Keratinocyte (primary cell): ENCODE measurements around the gene TGM1. TPM values are rescaled to one million over a fixed set of nuclear protein-coding genes. Genes with fewer than 3 reads are reported as not detected.

Experiments used
- DNase-seq: peaks from one replicate; pipeline ENCODE4 v3.0.0-alpha.2; 2011; ENCODE audit warnings: low read depth, missing footprints, low spot score
- FAIRE-seq: peaks from 2 replicates; lab custom pipeline; 2011; peaks lifted over from hg19 to GRCh38; lab: Jason Lieb, UNC
- H2AFZ ChIP-seq: 2 replicates; pipeline ENCODE4 v1.6.0; 2012; ENCODE audit warnings: low read length, control low read depth, inconsistent platforms; ENCODE audit not compliant: control insufficient read depth
- H3K27ac ChIP-seq: 2 replicates; pipeline ENCODE4 v1.5.1; 2011; ENCODE audit warnings: low read length; ENCODE audit not compliant: control insufficient read depth, insufficient read depth
- H3K27me3 ChIP-seq: 3 replicates; pipeline ENCODE4 v1.6.0; 2011; ENCODE audit warnings: low read length; ENCODE audit not compliant: control insufficient read depth, insufficient read depth; ENCODE audit errors: extremely low read depth
- H3K36me3 ChIP-seq, 2 experiments: 2 replicates in 1 of 2; 3 replicates in 1 of 2; pipeline ENCODE4 v1.5.1; 2011; ENCODE audit warnings: low read length in 2 of 2, mild to moderate bottlenecking in 1 of 2; ENCODE audit not compliant: control insufficient read depth in 2 of 2, insufficient read depth in 2 of 2; ENCODE audit errors: extremely low read depth in 1 of 2
- H3K4me1 ChIP-seq: 3 replicates; pipeline ENCODE4 v1.5.1; 2011; ENCODE audit warnings: low read length; ENCODE audit not compliant: control insufficient read depth, insufficient read depth; ENCODE audit errors: extremely low read depth
- H3K4me2 ChIP-seq: 3 replicates; pipeline ENCODE4 v1.6.0; 2011; ENCODE audit warnings: low read depth, low read length; ENCODE audit not compliant: control insufficient read depth, insufficient read depth; ENCODE audit errors: extremely low read depth
- H3K4me3 ChIP-seq, 3 experiments: fragments of 200-600 bp in 1 of 3; sonication (generic) in 1 of 3; 2 replicates in 2 of 3; 3 replicates in 1 of 3; pipeline ENCODE4 v1.5.1; 2011 to 2016; ENCODE audit warnings: low read length in 3 of 3, mild to moderate bottlenecking in 3 of 3, control low read depth in 2 of 3, inconsistent platforms in 1 of 3, low read depth in 1 of 3, mixed read lengths in 1 of 3, mixed run types in 1 of 3, moderate library complexity in 1 of 3; ENCODE audit not compliant: control insufficient read depth in 2 of 3, insufficient read depth in 2 of 3; ENCODE audit errors: extremely low read depth in 1 of 3
- H3K79me2 ChIP-seq: 2 replicates; pipeline ENCODE4 v1.6.0; 2012; ENCODE audit warnings: low read length; ENCODE audit not compliant: control insufficient read depth, insufficient read depth
- H3K9ac ChIP-seq: 3 replicates; pipeline ENCODE4 v1.6.0; 2011; ENCODE audit warnings: low read length; ENCODE audit not compliant: control insufficient read depth, insufficient read depth; ENCODE audit errors: extremely low read depth
- H3K9me1 ChIP-seq: 3 replicates; pipeline ENCODE4 v1.6.0; 2011; ENCODE audit warnings: low read length; ENCODE audit not compliant: control insufficient read depth, insufficient read depth; ENCODE audit errors: extremely low read depth
- H3K9me3 ChIP-seq: 2 replicates; pipeline ENCODE4 v1.5.1; 2012; ENCODE audit warnings: low read depth, low read length; ENCODE audit not compliant: control insufficient read depth
- H4K20me1 ChIP-seq: 3 replicates; pipeline ENCODE4 v1.6.0; 2011; ENCODE audit warnings: low read length; ENCODE audit not compliant: control insufficient read depth, insufficient read depth; ENCODE audit errors: extremely low read depth
- CTCF ChIP-seq, 3 experiments: IDR thresholded peaks in 1 of 3; conservative IDR thresholded peaks in 1 of 3; optimal IDR thresholded peaks in 1 of 3; 2 replicates in 2 of 3; 3 replicates in 1 of 3; pipeline versions ENCODE3 to v1.5.1; 2011; ENCODE audit warnings: low read length in 3 of 3, mild to moderate bottlenecking in 3 of 3, moderate library complexity in 2 of 3, control low read depth in 1 of 3, inconsistent platforms in 1 of 3; ENCODE audit not compliant: insufficient read depth in 2 of 3; ENCODE audit errors: extremely low read depth in 1 of 3
- EZH2 ChIP-seq: IDR thresholded peaks from one replicate; pipeline ENCODE4 v1.6.1; 2012; ENCODE audit warnings: inconsistent platforms, mild to moderate bottlenecking, low read length, moderate library complexity
- dilution Hi-C: fragments of 300-500 bp; cut with MboI; formaldehyde crosslinking; loops from one replicate; pipeline ENCODE4 v1.7.0; 2020; ENCODE audit warnings: low sequenced_read_pairs; ENCODE audit not compliant: extremely low pct_ligation_motif_present
- polyA plus RNA-seq, 5 experiments: library from polyadenylated mRNA; depleted of rRNA in 3 of 5; stranded (reverse) in 3 of 5; stranded (forward) in 1 of 5; unstranded in 1 of 5; fragments of >200 nt; gene quantifications; 1 replicate in 1 of 5; 2 replicates in 3 of 5; 3 replicates in 1 of 5; pipeline versions ENCODE4 v1.2.1 to v1.2.3, GENCODE V29; 2011 to 2012; ENCODE audit warnings: missing spikeins in 2 of 5, low read depth in 1 of 5, low replicate concordance in 1 of 5

Gene TGM1
- polyA plus RNA-seq, 1 donor (not counting 4 experiments of a cell fraction or from before 2014, with no cell fraction given) = 16.1 TPM

GRCh38 chr14:24304019-24304387 lies 41.0 kb upstream of the TGM1 start:
- no peak for TF ChIP-seq EZH2
- TF ChIP-seq CTCF (optimal IDR thresholded peaks at IDR 0.05 in 1 of 3, IDR thresholded peaks at IDR 0.05 in 1 of 3, conservative IDR thresholded peaks at IDR 0.05 in 1 of 3; ENCODE audit: extremely low read depth in 1 of 3, insufficient read depth in 2 of 3, low read length in 3 of 3) = no peak
- dilution Hi-C loops = no loop called here
- Histone ChIP-seq H3K9me1 (no peaks in the 10 kb centered on the region), H3K4me3 (no peak overlapping the region), H3K36me3 (peaks cover 49 to 62% of the 10 kb centered on the region in 2 experiments), H4K20me1 (no peaks in the 10 kb centered on the region), H3K27me3 (no peaks in the 10 kb centered on the region), H3K79me2 (peaks cover 24% of the 10 kb centered on the region), H2AFZ (no peak overlapping the region), H3K9ac (no peak overlapping the region), H3K27ac (no peak overlapping the region), H3K9me3 (no peaks in the 10 kb centered on the region), H3K4me2 (no peak overlapping the region), H3K4me1 (peaks cover 16% of the 10 kb centered on the region)
- DNase-seq (no peak), FAIRE-seq (no peak)

- FAIRE-seq (no peak), DNase-seq (no peak)
- Histone ChIP-seq H3K27ac (peak overlapping the region; percentile 93), H4K20me1 (no peaks in the 10 kb centered on the region), H3K9me1 (no peaks in the 10 kb centered on the region), H3K4me1 (peaks cover 37% of the 10 kb centered on the region), H3K4me2 (peak overlapping the region; percentile 86), H3K9ac (peak overlapping the region; percentile 95), H3K27me3 (no peaks in the 10 kb centered on the region), H3K4me3 (peak overlapping the region; percentile 58 to 94 (median 80)), H2AFZ (no peak overlapping the region), H3K9me3 (no peaks in the 10 kb centered on the region), H3K36me3 (peaks cover 38 to 49% of the 10 kb centered on the region in 2 experiments), H3K79me2 (peaks cover 32% of the 10 kb centered on the region)
- TF ChIP-seq CTCF (optimal IDR thresholded peaks at IDR 0.05 in 1 of 3, IDR thresholded peaks at IDR 0.05 in 1 of 3, conservative IDR thresholded peaks at IDR 0.05 in 1 of 3; ENCODE audit: extremely low read depth in 1 of 3, insufficient read depth in 2 of 3, low read length in 3 of 3) (no peak), EZH2 (no peak)
- dilution Hi-C loops = no loop called here
Observed at GRCh38 chr14:24300326-24300980, 37.5 kb upstream of the TGM1 start.
